SH-SY5Y (cell line): ENCODE measurements around the gene PRPF39.

Experiments used
- GATA2 ChIP-seq: IDR thresholded peaks from 2 replicates; pipeline ENCODE4 v1.6.1; 2011; ENCODE audit warnings: mild to moderate bottlenecking, low read depth, low read length
- GATA3 ChIP-seq: IDR thresholded peaks from 2 replicates; pipeline ENCODE4 v1.6.1; 2011; ENCODE audit warnings: low read depth, mild to moderate bottlenecking, low read length, moderate library complexity

- TF ChIP-seq GATA2 (no peak), GATA3 (no peak)
Measured at GRCh38 chr14:45070215-45070614, 13.7 kb upstream of the PRPF39 start.
